ENCODE results near the gene RAPGEF4.

Gene RAPGEF4

GRCh38 chr2:172843902-172844715 is 108.5 kb downstream of the RAPGEF4 start:
- no peak overlapping the region for H3K4me2 ChIP-seq
- no peak overlapping the region for H3K27ac ChIP-seq
- H4K20me1 ChIP-seq (ENCODE audit: insufficient read depth) = no peaks in the 10 kb centered on the region
- no peaks in the 10 kb centered on the region for H3K79me2 ChIP-seq (ENCODE audit: insufficient read depth, low read depth)
- no peak overlapping the region for H2AFZ ChIP-seq (ENCODE audit: low read depth)
- H3K4me3 ChIP-seq (IDR thresholded peaks at IDR 0.05; ENCODE audit: insufficient read depth, low read depth, low read length) = no peak overlapping the region
- H3K27me3 ChIP-seq (ENCODE audit: insufficient read depth, low read depth) = no peaks in the 10 kb centered on the region
- no peaks in the 10 kb centered on the region for H3K4me1 ChIP-seq (ENCODE audit: low read depth, poor library complexity, severe bottlenecking)
- TF ChIP-seq, protein P1, sequence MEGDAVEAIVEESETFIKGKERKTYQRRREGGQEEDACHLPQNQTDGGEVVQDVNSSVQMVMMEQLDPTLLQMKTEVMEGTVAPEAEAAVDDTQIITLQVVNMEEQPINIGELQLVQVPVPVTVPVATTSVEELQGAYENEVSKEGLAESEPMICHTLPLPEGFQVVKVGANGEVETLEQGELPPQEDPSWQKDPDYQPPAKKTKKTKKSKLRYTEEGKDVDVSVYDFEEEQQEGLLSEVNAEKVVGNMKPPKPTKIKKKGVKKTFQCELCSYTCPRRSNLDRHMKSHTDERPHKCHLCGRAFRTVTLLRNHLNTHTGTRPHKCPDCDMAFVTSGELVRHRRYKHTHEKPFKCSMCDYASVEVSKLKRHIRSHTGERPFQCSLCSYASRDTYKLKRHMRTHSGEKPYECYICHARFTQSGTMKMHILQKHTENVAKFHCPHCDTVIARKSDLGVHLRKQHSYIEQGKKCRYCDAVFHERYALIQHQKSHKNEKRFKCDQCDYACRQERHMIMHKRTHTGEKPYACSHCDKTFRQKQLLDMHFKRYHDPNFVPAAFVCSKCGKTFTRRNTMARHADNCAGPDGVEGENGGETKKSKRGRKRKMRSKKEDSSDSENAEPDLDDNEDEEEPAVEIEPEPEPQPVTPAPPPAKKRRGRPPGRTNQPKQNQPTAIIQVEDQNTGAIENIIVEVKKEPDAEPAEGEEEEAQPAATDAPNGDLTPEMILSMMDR (conservative IDR thresholded peaks at IDR 0.05; ENCODE audit: low read depth, low read length) = no peak
- no peaks in the 10 kb centered on the region for H3K36me3 ChIP-seq (ENCODE audit: insufficient read depth)
- no peak overlapping the region for H3K9ac ChIP-seq

GRCh38 chr2:172845028-172845630 is 109.5 kb downstream of the RAPGEF4 start:
- Histone ChIP-seq H3K4me1 (ENCODE audit: low read depth, poor library complexity, severe bottlenecking) (no peaks in the 10 kb centered on the region), H3K36me3 (ENCODE audit: insufficient read depth) (no peaks in the 10 kb centered on the region), H3K4me3 (IDR thresholded peaks at IDR 0.05; ENCODE audit: insufficient read depth, low read depth, low read length) (no peak overlapping the region), H3K79me2 (ENCODE audit: insufficient read depth, low read depth) (no peaks in the 10 kb centered on the region), H3K27me3 (ENCODE audit: insufficient read depth, low read depth) (no peaks in the 10 kb centered on the region), H4K20me1 (ENCODE audit: insufficient read depth) (no peaks in the 10 kb centered on the region), H3K4me2 (no peak overlapping the region), H3K27ac (no peak overlapping the region), H2AFZ (ENCODE audit: low read depth) (no peak overlapping the region), H3K9ac (no peak overlapping the region)
- TF ChIP-seq, protein P1 (conservative IDR thresholded peaks at IDR 0.05; ENCODE audit: low read depth, low read length) = no peak

- Histone ChIP-seq H3K36me3 (ENCODE audit: insufficient read depth) (no peaks in the 10 kb centered on the region), H3K4me3 (IDR thresholded peaks at IDR 0.05; ENCODE audit: insufficient read depth, low read depth, low read length) (no peak overlapping the region), H3K9ac (no peak overlapping the region), H3K4me2 (no peak overlapping the region), H2AFZ (ENCODE audit: low read depth) (no peak overlapping the region), H4K20me1 (ENCODE audit: insufficient read depth) (no peaks in the 10 kb centered on the region), H3K4me1 (ENCODE audit: low read depth, poor library complexity, severe bottlenecking) (no peaks in the 10 kb centered on the region), H3K27ac (no peak overlapping the region), H3K27me3 (ENCODE audit: insufficient read depth, low read depth) (no peaks in the 10 kb centered on the region), H3K79me2 (ENCODE audit: insufficient read depth, low read depth) (no peaks in the 10 kb centered on the region)
- TF ChIP-seq, protein P1 (conservative IDR thresholded peaks at IDR 0.05; ENCODE audit: low read depth, low read length) = no peak
Observed at GRCh38 chr2:172846551-172846950, 110.9 kb downstream of the RAPGEF4 start.

DNA sequence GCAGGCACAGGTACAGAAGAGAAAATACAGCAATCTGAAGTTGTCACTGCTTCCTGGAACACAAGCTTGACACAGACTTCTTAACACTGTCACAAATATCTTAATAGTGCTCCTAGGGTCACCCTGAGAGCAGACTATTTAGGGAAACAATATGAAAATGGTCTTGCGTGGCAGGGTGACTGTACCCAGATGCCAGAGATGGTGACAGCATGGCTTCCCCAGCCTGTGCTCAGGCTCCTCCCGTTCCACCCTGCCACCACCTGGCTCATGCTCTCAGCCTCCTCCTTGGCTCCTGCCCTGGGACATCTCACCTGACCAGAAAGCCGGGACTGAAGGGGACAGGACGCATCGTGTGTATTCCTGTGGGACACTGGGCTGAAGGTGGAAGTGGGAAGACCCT is 111.5 kb downstream of the RAPGEF4 start:
- Histone ChIP-seq H3K4me3 (IDR thresholded peaks at IDR 0.05; ENCODE audit: insufficient read depth, low read depth, low read length) (no peak overlapping the region), H3K27ac (no peak overlapping the region), H3K4me2 (no peak overlapping the region), H4K20me1 (ENCODE audit: insufficient read depth) (no peaks in the 10 kb centered on the region), H3K79me2 (ENCODE audit: insufficient read depth, low read depth) (no peaks in the 10 kb centered on the region), H3K4me1 (ENCODE audit: low read depth, poor library complexity, severe bottlenecking) (no peaks in the 10 kb centered on the region), H2AFZ (ENCODE audit: low read depth) (no peak overlapping the region), H3K9ac (no peak overlapping the region), H3K36me3 (ENCODE audit: insufficient read depth) (no peaks in the 10 kb centered on the region), H3K27me3 (ENCODE audit: insufficient read depth, low read depth) (no peaks in the 10 kb centered on the region)
- TF ChIP-seq, protein P1 (conservative IDR thresholded peaks at IDR 0.05; ENCODE audit: low read depth, low read length) = no peak

All from KMS-11 (cell line).